Trophoblast cell (in vitro differentiated cells and primary cell): ENCODE measurements around the gene MXD4.

Source experiments
- DNase-seq, 2 donors: peaks; one replicate each; pipeline ENCODE4 v3.0.0-alpha.2; 2016
- H2AFZ ChIP-seq: 2 replicates; pipeline ENCODE4 v1.6.1; 2013; ENCODE audit warnings: low read length, moderate library complexity, mild to moderate bottlenecking; ENCODE audit not compliant: insufficient read depth, poor library complexity
- H2AK5ac ChIP-seq: 2 replicates; pipeline ENCODE4 v1.6.1; 2013; ENCODE audit warnings: mild to moderate bottlenecking, low read length
- H2BK120ac ChIP-seq: 2 replicates; pipeline ENCODE4 v1.6.1; 2013; ENCODE audit warnings: low read length, mild to moderate bottlenecking, moderate library complexity; ENCODE audit not compliant: insufficient read depth, poor library complexity
- H2BK12ac ChIP-seq: 2 replicates; pipeline ENCODE4 v1.6.1; 2013; ENCODE audit warnings: mild to moderate bottlenecking, low read length, moderate library complexity
- H2BK5ac ChIP-seq: 2 replicates; pipeline ENCODE4 v1.6.1; 2013; ENCODE audit warnings: low read length, low read depth, moderate library complexity, mild to moderate bottlenecking; ENCODE audit not compliant: poor library complexity
- H3K14ac ChIP-seq: 2 replicates; pipeline ENCODE4 v1.6.1; 2013; ENCODE audit warnings: mild to moderate bottlenecking, low read length
- H3K18ac ChIP-seq: 2 replicates; pipeline ENCODE4 v1.6.1; 2013; ENCODE audit warnings: mild to moderate bottlenecking, low read length
- H3K23ac ChIP-seq: 2 replicates; pipeline ENCODE4 v1.6.1; 2013; ENCODE audit warnings: low read length
- H3K27ac ChIP-seq: 2 replicates; pipeline ENCODE4 v1.5.1; 2013; ENCODE audit warnings: low read depth, mild to moderate bottlenecking, inconsistent platforms, low read length, moderate library complexity
- H3K27me3 ChIP-seq: 2 replicates; pipeline ENCODE4 v1.6.1; 2013; ENCODE audit warnings: inconsistent platforms, mild to moderate bottlenecking, low read length, moderate library complexity; ENCODE audit not compliant: insufficient read depth
- H3K36me3 ChIP-seq, 2 experiments: 1 replicate in 1 of 2; 2 replicates in 1 of 2; pipeline ENCODE4 v1.6.1; 2013; ENCODE audit warnings: low read length in 2 of 2, mild to moderate bottlenecking in 2 of 2, moderate library complexity in 1 of 2; ENCODE audit not compliant: insufficient read depth in 2 of 2, control insufficient read depth in 1 of 2
- H3K4ac ChIP-seq: 2 replicates; pipeline ENCODE4 v1.6.1; 2013; ENCODE audit warnings: low read depth, mild to moderate bottlenecking, low read length, moderate library complexity
- H3K4me1 ChIP-seq, 2 experiments: 1 replicate in 1 of 2; 2 replicates in 1 of 2; pipeline ENCODE4 v1.6.1; 2013; ENCODE audit warnings: low read length in 2 of 2, mild to moderate bottlenecking in 2 of 2, moderate library complexity in 1 of 2; ENCODE audit not compliant: insufficient read depth in 2 of 2, control insufficient read depth in 1 of 2
- H3K4me2 ChIP-seq: 2 replicates; pipeline ENCODE4 v1.6.1; 2013; ENCODE audit warnings: inconsistent platforms, mild to moderate bottlenecking, low read length, moderate library complexity
- H3K4me3 ChIP-seq: 2 replicates; pipeline ENCODE4 v1.5.1; 2013; ENCODE audit warnings: mild to moderate bottlenecking, low read depth, low read length, inconsistent platforms
- H3K79me1 ChIP-seq: one replicate; pipeline ENCODE4 v1.6.1; 2013; ENCODE audit warnings: low read length
- H3K79me2 ChIP-seq: 2 replicates; pipeline ENCODE4 v1.6.1; 2013; ENCODE audit warnings: low read length, mild to moderate bottlenecking; ENCODE audit not compliant: control insufficient read depth, insufficient read depth, poor library complexity
- H3K9ac ChIP-seq: 2 replicates; pipeline ENCODE4 v1.6.1; 2013; ENCODE audit warnings: mild to moderate bottlenecking, low read length
- H3K9me3 ChIP-seq: 2 replicates; pipeline ENCODE4 v1.6.1; 2013; ENCODE audit warnings: low read depth, mild to moderate bottlenecking, control low read depth, inconsistent platforms, low read length; ENCODE audit not compliant: insufficient read depth
- H4K12ac ChIP-seq: 2 replicates; pipeline ENCODE4 v1.6.1; 2013; ENCODE audit warnings: low read depth, mild to moderate bottlenecking, low read length, moderate library complexity
- H4K8ac ChIP-seq: 2 replicates; pipeline ENCODE4 v1.6.1; 2013; ENCODE audit warnings: low read depth, mild to moderate bottlenecking, low read length, moderate library complexity
- H4K91ac ChIP-seq: one replicate; pipeline ENCODE4 v1.6.1; 2013; ENCODE audit warnings: low read depth, mild to moderate bottlenecking, low read length, moderate library complexity
- WGBS: extraction: QIAGEN DNeasy Blood & Tissue Kit; methylation state at CpG from one replicate; pipeline ENCODE4 v1.1.7; 2013; ENCODE audit warnings: missing lambda C conversion rate; ENCODE audit not compliant: insufficient read length, insufficient coverage; ENCODE audit errors: extremely low coverage; 5-methylcytosine and 5-hydroxymethylcytosine counted together

MXD4 gene

GRCh38 chr4:2251073-2251794, 10.7 kb downstream of the MXD4 start:
- no peak for DNase-seq
- WGBS: no CpG with 5 or more reads among the region's 25 CpGs
- H3K4me2 ChIP-seq: no peak overlapping the region
- H3K27ac ChIP-seq: no peak overlapping the region
- H3K18ac ChIP-seq: no peak overlapping the region
- H3K14ac ChIP-seq: no peak overlapping the region
- no peak overlapping the region for H2BK120ac ChIP-seq
- H3K4me3 ChIP-seq: no peak overlapping the region
- H4K8ac ChIP-seq: no peak overlapping the region
- no peak overlapping the region for H3K23ac ChIP-seq
- peaks cover 63 to 65% of the 10 kb centered on the region in 2 experiments for H3K36me3 ChIP-seq
- no peak overlapping the region for H2BK5ac ChIP-seq
- H3K4ac ChIP-seq: no peak overlapping the region
- no peak overlapping the region for H2AK5ac ChIP-seq
- no peak overlapping the region for H3K9ac ChIP-seq
- no peaks in the 10 kb centered on the region for H3K79me2 ChIP-seq
- H2AFZ ChIP-seq: no peak overlapping the region
- H4K12ac ChIP-seq: no peak overlapping the region
- peaks cover 6% of the 10 kb centered on the region for H3K9me3 ChIP-seq
- H3K79me1 ChIP-seq: no peaks in the 10 kb centered on the region
- no peaks in the 10 kb centered on the region for H3K4me1 ChIP-seq
- H2BK12ac ChIP-seq: no peak overlapping the region
- no peaks in the 10 kb centered on the region for H3K27me3 ChIP-seq
- no peak overlapping the region for H4K91ac ChIP-seq

GRCh38 chr4:2250357-2251072, 11.4 kb downstream of the MXD4 start:
- no peak overlapping the region for H2BK5ac ChIP-seq
- no peak overlapping the region for H3K4ac ChIP-seq
- no peak overlapping the region for H2AK5ac ChIP-seq
- WGBS: no CpG with 5 or more reads among the region's 30 CpGs
- H3K4me1 ChIP-seq: no peaks in the 10 kb centered on the region
- H4K12ac ChIP-seq: no peak overlapping the region
- H4K91ac ChIP-seq: no peak overlapping the region
- no peaks in the 10 kb centered on the region for H3K79me1 ChIP-seq
- H2AFZ ChIP-seq: no peak overlapping the region
- H3K9ac ChIP-seq: no peak overlapping the region
- no peaks in the 10 kb centered on the region for H3K27me3 ChIP-seq
- no peak overlapping the region for H4K8ac ChIP-seq
- peaks cover 59 to 60% of the 10 kb centered on the region in 2 experiments for H3K36me3 ChIP-seq
- peaks cover 6% of the 10 kb centered on the region for H3K9me3 ChIP-seq
- no peak overlapping the region for H2BK12ac ChIP-seq
- H3K23ac ChIP-seq: no peak overlapping the region
- DNase-seq: no peak
- H3K14ac ChIP-seq: no peak overlapping the region
- no peaks in the 10 kb centered on the region for H3K79me2 ChIP-seq
- no peak overlapping the region for H3K4me3 ChIP-seq
- H3K4me2 ChIP-seq: no peak overlapping the region
- H3K18ac ChIP-seq: no peak overlapping the region
- H2BK120ac ChIP-seq: no peak overlapping the region
- H3K27ac ChIP-seq: no peak overlapping the region

GRCh38 chr4:2249526-2250356, 12.2 kb downstream of the MXD4 start:
- Histone ChIP-seq H3K27ac (no peak overlapping the region), H3K9me3 (peaks cover 6% of the 10 kb centered on the region), H2BK5ac (no peak overlapping the region), H3K79me1 (no peaks in the 10 kb centered on the region), H4K12ac (no peak overlapping the region), H3K79me2 (no peaks in the 10 kb centered on the region), H3K36me3 (peaks cover 52 to 55% of the 10 kb centered on the region in 2 experiments), H4K8ac (no peak overlapping the region), H2BK12ac (no peak overlapping the region), H3K4me1 (no peaks in the 10 kb centered on the region), H3K4me2 (no peak overlapping the region), H3K27me3 (no peaks in the 10 kb centered on the region), H3K18ac (no peak overlapping the region), H4K91ac (no peak overlapping the region), H3K14ac (no peak overlapping the region), H3K4ac (no peak overlapping the region), H2BK120ac (no peak overlapping the region), H3K4me3 (no peak overlapping the region), H3K9ac (no peak overlapping the region), H3K23ac (no peak overlapping the region), H2AK5ac (no peak overlapping the region), H2AFZ (no peak overlapping the region)
- DNase-seq: no peak
- no CpG with 5 or more reads among the region's 26 CpGs for WGBS

GRCh38 chr4:2248821-2249261, 13.1 kb downstream of the MXD4 start:
- peaks cover 50 to 51% of the 10 kb centered on the region in 2 experiments for H3K36me3 ChIP-seq
- no CpG with 5 or more reads among the region's 10 CpGs for WGBS
- H3K14ac ChIP-seq: no peak overlapping the region
- no peaks in the 10 kb centered on the region for H3K79me1 ChIP-seq
- no peak overlapping the region for H2BK12ac ChIP-seq
- H3K9me3 ChIP-seq: peaks cover 6% of the 10 kb centered on the region
- H3K4me3 ChIP-seq: no peak overlapping the region
- H4K91ac ChIP-seq: no peak overlapping the region
- no peak overlapping the region for H2AFZ ChIP-seq
- no peak overlapping the region for H3K18ac ChIP-seq
- H3K4me2 ChIP-seq: no peak overlapping the region
- H2BK120ac ChIP-seq: no peak overlapping the region
- H3K79me2 ChIP-seq: no peaks in the 10 kb centered on the region
- H3K23ac ChIP-seq: no peak overlapping the region
- no peak overlapping the region for H4K12ac ChIP-seq
- no peak overlapping the region for H3K9ac ChIP-seq
- H3K4ac ChIP-seq: no peak overlapping the region
- no peak overlapping the region for H2BK5ac ChIP-seq
- no peaks in the 10 kb centered on the region for H3K4me1 ChIP-seq
- no peak overlapping the region for H2AK5ac ChIP-seq
- no peaks in the 10 kb centered on the region for H3K27me3 ChIP-seq
- H4K8ac ChIP-seq: no peak overlapping the region
- H3K27ac ChIP-seq: no peak overlapping the region
- DNase-seq: no peak
